ENCODE results near the gene ANKRD16.

DNA sequence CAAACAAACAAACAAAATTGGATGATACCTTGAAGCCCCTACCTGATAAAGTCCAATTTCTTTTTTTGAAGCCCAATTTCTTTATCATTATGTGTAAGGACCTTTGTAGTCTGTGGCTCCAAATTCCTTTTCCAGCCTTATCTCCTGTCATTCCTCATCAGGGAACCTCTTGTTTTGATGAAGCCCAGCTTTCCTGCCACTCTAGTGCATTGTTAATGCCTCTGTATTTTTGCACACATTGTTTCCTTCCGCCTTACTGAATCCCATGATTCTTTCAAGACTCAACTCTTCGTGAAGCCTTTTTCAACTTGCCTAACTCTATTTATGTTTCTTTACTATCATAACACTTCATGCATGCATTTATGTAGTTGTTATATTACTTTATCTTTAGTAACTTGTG is 3.6 kb upstream of the ANKRD16 start:
- TF ChIP-seq, protein P1, sequence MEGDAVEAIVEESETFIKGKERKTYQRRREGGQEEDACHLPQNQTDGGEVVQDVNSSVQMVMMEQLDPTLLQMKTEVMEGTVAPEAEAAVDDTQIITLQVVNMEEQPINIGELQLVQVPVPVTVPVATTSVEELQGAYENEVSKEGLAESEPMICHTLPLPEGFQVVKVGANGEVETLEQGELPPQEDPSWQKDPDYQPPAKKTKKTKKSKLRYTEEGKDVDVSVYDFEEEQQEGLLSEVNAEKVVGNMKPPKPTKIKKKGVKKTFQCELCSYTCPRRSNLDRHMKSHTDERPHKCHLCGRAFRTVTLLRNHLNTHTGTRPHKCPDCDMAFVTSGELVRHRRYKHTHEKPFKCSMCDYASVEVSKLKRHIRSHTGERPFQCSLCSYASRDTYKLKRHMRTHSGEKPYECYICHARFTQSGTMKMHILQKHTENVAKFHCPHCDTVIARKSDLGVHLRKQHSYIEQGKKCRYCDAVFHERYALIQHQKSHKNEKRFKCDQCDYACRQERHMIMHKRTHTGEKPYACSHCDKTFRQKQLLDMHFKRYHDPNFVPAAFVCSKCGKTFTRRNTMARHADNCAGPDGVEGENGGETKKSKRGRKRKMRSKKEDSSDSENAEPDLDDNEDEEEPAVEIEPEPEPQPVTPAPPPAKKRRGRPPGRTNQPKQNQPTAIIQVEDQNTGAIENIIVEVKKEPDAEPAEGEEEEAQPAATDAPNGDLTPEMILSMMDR (IDR thresholded peaks at IDR 0.05): no peak
- no peak for TF ChIP-seq POLR2A (IDR thresholded peaks at IDR 0.05)
